Liver (tissue), 9 donors: Measurements from ENCODE around the gene C16orf89. TPM values are rescaled to one million over a fixed set of nuclear protein-coding genes. Genes with fewer than 3 reads are reported as not detected.

ENCODE experiments used
- DNase-seq: peaks from one replicate; pipeline ENCODE4 v3.0.0-alpha.2; 2017; ENCODE audit warnings: low spot score
- H3K27ac ChIP-seq, 2 donors: one replicate each; pipeline ENCODE4 v1.7.0; 2013; ENCODE audit warnings: inconsistent platforms in 2 of 2, low read length in 2 of 2, control low read depth in 1 of 2, low read depth in 1 of 2, mild to moderate bottlenecking in 1 of 2
- H3K27me3 ChIP-seq, 4 donors: one replicate each; pipeline versions ENCODE4 v1.6.1 to v1.7.0; 2013; ENCODE audit warnings: low read length in 3 of 4, inconsistent platforms in 1 of 4, mild to moderate bottlenecking in 1 of 4, moderate library complexity in 1 of 4; ENCODE audit not compliant: control insufficient read depth in 4 of 4, insufficient read depth in 4 of 4
- H3K36me3 ChIP-seq, 4 donors: one replicate each; pipeline versions ENCODE4 v1.6.1 to v1.7.0; 2013; ENCODE audit warnings: low read length in 3 of 4, mild to moderate bottlenecking in 3 of 4, low read depth in 1 of 4, moderate library complexity in 1 of 4; ENCODE audit not compliant: control insufficient read depth in 4 of 4, insufficient read depth in 3 of 4
- H3K4me1 ChIP-seq, 4 donors: one replicate each; pipeline versions ENCODE4 v1.6.1 to v1.7.0; 2013; ENCODE audit warnings: low read length in 3 of 4, mild to moderate bottlenecking in 3 of 4, moderate library complexity in 1 of 4; ENCODE audit not compliant: control insufficient read depth in 4 of 4, insufficient read depth in 4 of 4
- H3K4me3 ChIP-seq, 3 donors: one replicate each; pipeline versions ENCODE4 v1.6.1 to v1.7.0; 2013; ENCODE audit warnings: low read length in 3 of 3, control low read depth in 1 of 3, low read depth in 1 of 3, mild to moderate bottlenecking in 1 of 3
- H3K9ac ChIP-seq, 2 donors: one replicate each; pipeline ENCODE4 v1.7.0; 2013; ENCODE audit warnings: low read length in 2 of 2, mild to moderate bottlenecking in 2 of 2, moderate library complexity in 2 of 2, control low read depth in 1 of 2, low read depth in 1 of 2
- H3K9me3 ChIP-seq, 4 donors: one replicate each; pipeline versions ENCODE4 v1.6.1 to v1.7.0; 2013; ENCODE audit warnings: low read length in 3 of 4; ENCODE audit not compliant: control insufficient read depth in 4 of 4
- ATF3 ChIP-seq: IDR thresholded peaks from 2 replicates; pipeline ENCODE4 v1.6.1; 2016; ENCODE audit warnings: antibody characterized with exemption
- EGR1 ChIP-seq, 2 donors: IDR thresholded peaks; 2 replicates each; pipeline ENCODE4 v1.6.1; 2016 to 2018; ENCODE audit warnings: antibody characterized with exemption in 2 of 2, low read depth in 2 of 2
- FOXA1 ChIP-seq: IDR thresholded peaks from 2 replicates; pipeline ENCODE4 v1.6.1; 2016; ENCODE audit warnings: antibody characterized with exemption
- FOXA2 ChIP-seq: IDR thresholded peaks from 2 replicates; pipeline ENCODE4 v1.6.1; 2016; ENCODE audit warnings: antibody characterized with exemption
- GABPA ChIP-seq, 2 donors: IDR thresholded peaks in 1 of 2; conservative IDR thresholded peaks in 1 of 2; 2 replicates each; pipeline ENCODE4 v1.6.1; 2016; ENCODE audit warnings: antibody characterized with exemption in 2 of 2, mild to moderate bottlenecking in 1 of 2, moderate library complexity in 1 of 2
- HNF4G ChIP-seq: IDR thresholded peaks from 2 replicates; pipeline ENCODE4 v1.6.1; 2016; ENCODE audit warnings: antibody characterized with exemption
- JUND ChIP-seq, 2 donors: IDR thresholded peaks; 2 replicates each; pipeline ENCODE4 v1.6.1; 2016; ENCODE audit warnings: antibody characterized with exemption in 2 of 2
- RAD21 ChIP-seq, 2 donors: IDR thresholded peaks; 2 replicates each; pipeline ENCODE4 v1.6.1; 2016; ENCODE audit warnings: antibody characterized with exemption in 2 of 2, mild to moderate bottlenecking in 2 of 2
- REST ChIP-seq: IDR thresholded peaks from 2 replicates; pipeline ENCODE4 v1.6.1; 2016; ENCODE audit warnings: antibody characterized with exemption, mild to moderate bottlenecking
- RXRA ChIP-seq, 2 donors: IDR thresholded peaks; 2 replicates each; pipeline ENCODE4 v1.6.1; 2017 to 2018; ENCODE audit warnings: antibody characterized with exemption in 2 of 2, mild to moderate bottlenecking in 1 of 2
- TAF1 ChIP-seq: conservative IDR thresholded peaks from 2 replicates; pipeline ENCODE4 v1.6.1; 2016; ENCODE audit warnings: antibody characterized with exemption, mild to moderate bottlenecking
- YY1 ChIP-seq: IDR thresholded peaks from 2 replicates; pipeline ENCODE4 v1.6.1; 2016; ENCODE audit warnings: antibody characterized with exemption, mild to moderate bottlenecking
- ZBTB33 ChIP-seq: IDR thresholded peaks from 2 replicates; pipeline ENCODE4 v1.6.1; 2016; ENCODE audit warnings: antibody characterized with exemption
- WGBS: extraction: QIAGEN DNeasy Blood & Tissue Kit; methylation state at CpG from one replicate; pipeline ENCODE4 v1.1.7; 2013; 5-methylcytosine and 5-hydroxymethylcytosine counted together
- polyA plus RNA-seq, 2 donors: library from polyadenylated mRNA; stranded (reverse) in 1 of 2; unstranded in 1 of 2; fragments of 200-250 nt in 1 of 2; fragments of >200 nt in 1 of 2; fragmentation: Nextera tagmentation in 1 of 2; extraction: Ambion mirVana in 1 of 2; gene quantifications; one replicate each; pipeline versions ENCODE4 v1.2.1 to v1.2.3, GENCODE V29; 2013 to 2015
- total RNA-seq, 2 donors: library from RNA; depleted of rRNA; stranded (reverse); fragments of >200 nt; gene quantifications; one replicate each; pipeline ENCODE4 v1.2.3, GENCODE V29; 2014
- donor health status: healthy.
- donor health status: healthy.
- donor health status: healthy.
- donor health status: healthy.
- donor health status: healthy.

Gene C16orf89
- total and polyA plus RNA-seq, 4 donors = 0.25 to 0.61 TPM; not detected in 2

- H3K4me3 ChIP-seq = no peak overlapping the region
- DNase-seq = no peak
- H3K9ac ChIP-seq = no peak overlapping the region
- H3K36me3 ChIP-seq = no peaks in the 10 kb centered on the region
- WGBS = 90% methylated on average over 6 of the region's 6 CpGs
- H3K9me3 ChIP-seq = no peaks in the 10 kb centered on the region
- no peaks in the 10 kb centered on the region for H3K4me1 ChIP-seq
- TF ChIP-seq JUND (IDR thresholded peaks at IDR 0.05) = no peak
- no peak for TF ChIP-seq GABPA (IDR thresholded peaks at IDR 0.05 in 1 of 2, conservative IDR thresholded peaks at IDR 0.05 in 1 of 2)
- TF ChIP-seq EGR1 (IDR thresholded peaks at IDR 0.05; ENCODE audit: low read depth in 2 of 2) = no peak
- no peak for TF ChIP-seq FOXA1
- H3K27ac ChIP-seq = no peak overlapping the region
- H3K27me3 ChIP-seq = no peaks in the 10 kb centered on the region
These were observed 6.2 kb downstream of the C16orf89 start for GRCh38 chr16:5059386-5060072.

GRCh38 chr16:5058476-5058875 is 7.3 kb downstream of the C16orf89 start:
- no peaks in the 10 kb centered on the region for H3K4me1 ChIP-seq
- H3K4me3 ChIP-seq = no peak overlapping the region
- H3K36me3 ChIP-seq = no peaks in the 10 kb centered on the region
- no peak for TF ChIP-seq ATF3
- TF ChIP-seq REST = no peak
- no peak for TF ChIP-seq RAD21 (IDR thresholded peaks at IDR 0.05)
- no peak for TF ChIP-seq FOXA1
- TF ChIP-seq YY1 = no peak
- no peak for TF ChIP-seq RXRA (IDR thresholded peaks at IDR 0.05)
- no peak for TF ChIP-seq TAF1
- TF ChIP-seq FOXA2 = no peak
- no peak for TF ChIP-seq GABPA (IDR thresholded peaks at IDR 0.05 in 1 of 2, conservative IDR thresholded peaks at IDR 0.05 in 1 of 2)
- TF ChIP-seq ZBTB33 = no peak
- TF ChIP-seq HNF4G = no peak
- TF ChIP-seq EGR1 (IDR thresholded peaks at IDR 0.05; ENCODE audit: low read depth in 2 of 2) = no peak
- H3K9me3 ChIP-seq = no peaks in the 10 kb centered on the region
- no peaks in the 10 kb centered on the region for H3K27me3 ChIP-seq
- H3K9ac ChIP-seq = no peak overlapping the region
- no peak overlapping the region for H3K27ac ChIP-seq
- WGBS = 81% methylated on average over 7 of the region's 7 CpGs
- no peak for DNase-seq
